HG03103 (cell line): ENCODE data around the gene SSBP3.
"Not testable (repeated sequence)": the region's sequence is repeated elsewhere in the genome, so short reads cannot be mapped to it uniquely, and the experiment has no call there.

Source experiments
- ATAC-seq: cut with Tn5 transposase; IDR thresholded peaks from one replicate; pipeline ENCODE4 v1.9.1; 2021; ENCODE audit warnings: low read depth; ENCODE audit not compliant: unreplicated experiment

SSBP3 gene

GRCh38 chr1:54254055-54254454, 152.1 kb downstream of the SSBP3 start:
- no peak for ATAC-seq

GRCh38 chr1:54253480-54253879, 152.7 kb downstream of the SSBP3 start:
- no peak for ATAC-seq

- no peak for ATAC-seq
Measured at GRCh38 chr1:54252371-54252936, 153.7 kb downstream of the SSBP3 start.

GRCh38 chr1:54250670-54251069, 155.5 kb downstream of the SSBP3 start:
- no peak for ATAC-seq

- ATAC-seq, result no peak
Measured at GRCh38 chr1:54249819-54250435, 156.3 kb downstream of the SSBP3 start.

- ATAC-seq, result no peak
Measured at GRCh38 chr1:54248966-54249365, 157.2 kb downstream of the SSBP3 start.

- no peak for ATAC-seq
Measured at GRCh38 chr1:54247863-54248515, 158.2 kb downstream of the SSBP3 start.

- no peak for ATAC-seq
Measured at GRCh38 chr1:54246116-54246721, 160.0 kb downstream of the SSBP3 start.

GRCh38 chr1:54245501-54245900, 160.7 kb downstream of the SSBP3 start:
- ATAC-seq, result no peak

GRCh38 chr1:54244655-54245054, 161.5 kb downstream of the SSBP3 start:
- ATAC-seq, result no peak

GRCh38 chr1:54243022-54243421, 163.2 kb downstream of the SSBP3 start:
- ATAC-seq, result no peak

GRCh38 chr1:54241364-54241763, 164.8 kb downstream of the SSBP3 start:
- ATAC-seq, result no peak

- ATAC-seq, result no peak
Measured at GRCh38 chr1:54240741-54241335, 165.4 kb downstream of the SSBP3 start.

GRCh38 chr1:54239631-54240031, 166.6 kb downstream of the SSBP3 start:
- ATAC-seq, result no peak

GRCh38 chr1:54239035-54239383, 167.2 kb downstream of the SSBP3 start:
- ATAC-seq, result no peak

- ATAC-seq, result no peak
Measured at GRCh38 chr1:54238353-54239034, 167.7 kb downstream of the SSBP3 start.

- no peak for ATAC-seq
Measured at GRCh38 chr1:54237586-54237985, 168.6 kb downstream of the SSBP3 start.

- ATAC-seq, result no peak
Measured at GRCh38 chr1:54234284-54234683, 171.9 kb downstream of the SSBP3 start.

- not testable (repeated sequence) for ATAC-seq
Measured at GRCh38 chr1:54233196-54233595, 173.0 kb downstream of the SSBP3 start.

- ATAC-seq, result no peak
Measured at GRCh38 chr1:54230507-54231339, 175.5 kb downstream of the SSBP3 start.
